GM18517 (cell line): ENCODE results near the gene GDPD3.

Source experiments
- ATAC-seq: cut with Tn5 transposase; IDR thresholded peaks from one replicate; pipeline ENCODE4 v1.9.1; 2021; ENCODE audit warnings: mild to moderate bottlenecking, moderate library complexity; ENCODE audit not compliant: unreplicated experiment

Gene GDPD3

GRCh38 chr16:30060836-30061554 lies 52.3 kb downstream of the GDPD3 start:
- ATAC-seq: no peak

DNA sequence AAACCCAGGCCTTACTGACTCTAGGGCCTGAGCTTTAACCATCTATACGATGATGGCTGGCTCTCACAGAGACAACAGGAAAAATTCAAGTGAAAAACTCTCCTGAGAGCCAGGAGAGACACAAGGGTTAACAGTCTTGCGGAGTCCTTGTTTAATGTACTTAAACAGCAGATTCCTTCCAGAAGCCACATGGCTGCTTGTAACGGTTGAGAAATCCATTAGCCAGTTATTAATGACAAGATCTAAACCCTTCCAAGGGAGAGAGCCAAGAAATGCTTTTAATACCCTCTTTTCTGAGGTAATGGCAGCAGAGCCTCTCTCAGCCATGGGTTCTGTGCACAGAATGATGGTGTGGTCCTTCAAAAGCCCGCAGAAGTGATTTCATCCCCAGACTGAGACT lies 53.0 kb downstream of the GDPD3 start:
- ATAC-seq: no peak

DNA sequence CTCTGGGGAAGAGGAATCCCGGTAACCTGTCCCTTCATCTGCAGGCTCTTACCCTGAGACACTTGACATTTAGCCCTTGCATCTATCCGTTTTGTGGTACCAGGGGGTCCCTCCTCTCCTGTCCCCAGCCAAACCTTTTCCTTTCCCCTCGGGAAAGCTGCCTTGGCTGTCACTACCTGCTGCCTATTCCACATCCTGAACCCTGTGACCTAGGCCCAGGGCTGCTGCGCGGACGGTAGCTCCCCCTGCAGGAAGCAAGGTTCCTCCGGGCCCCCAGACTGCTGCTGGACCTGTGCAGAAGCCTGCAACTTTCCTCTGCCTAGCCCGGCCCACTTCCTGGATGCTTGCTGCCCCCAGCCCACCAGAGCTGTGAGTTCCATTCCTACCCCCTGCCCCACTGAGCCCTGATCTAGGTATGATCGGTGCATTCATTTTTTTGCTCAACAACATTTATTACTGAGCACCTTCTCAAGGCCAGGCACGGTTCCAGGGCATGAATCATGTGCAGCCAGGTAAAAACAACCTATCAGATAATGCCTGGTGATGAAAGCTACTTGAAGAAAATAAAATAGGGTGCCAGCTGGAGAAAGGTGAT lies 58.3 kb downstream of the GDPD3 start:
- no peak for ATAC-seq
